Placental pericyte (primary cell): ENCODE results near the gene ZBTB3. TPM values are rescaled to one million over a fixed set of nuclear protein-coding genes. Genes with fewer than 3 reads are reported as not detected.

Experiments
- small RNA-seq: library from RNA; depleted of rRNA; stranded (forward); fragments of <200 nt; gene quantifications from one replicate; pipeline ENCODE3, GENCODE V24; 2012; ENCODE audit warnings: low replicate concordance
- total RNA-seq: library from RNA; depleted of rRNA; stranded (reverse); fragments of >200 nt; gene quantifications from 2 replicates; pipeline ENCODE4 v1.2.3, GENCODE V29; 2012

ZBTB3 gene
- total RNA-seq = 15.1 and 18.3 TPM in 2 replicates

GRCh38 chr11:62753736-62754603 is at the start of gene ZBTB3:
ZBTB3 (minus strand) TSS chr11:62754160; CDS start chr11:62753664, 496 bp downstream.

DNA sequence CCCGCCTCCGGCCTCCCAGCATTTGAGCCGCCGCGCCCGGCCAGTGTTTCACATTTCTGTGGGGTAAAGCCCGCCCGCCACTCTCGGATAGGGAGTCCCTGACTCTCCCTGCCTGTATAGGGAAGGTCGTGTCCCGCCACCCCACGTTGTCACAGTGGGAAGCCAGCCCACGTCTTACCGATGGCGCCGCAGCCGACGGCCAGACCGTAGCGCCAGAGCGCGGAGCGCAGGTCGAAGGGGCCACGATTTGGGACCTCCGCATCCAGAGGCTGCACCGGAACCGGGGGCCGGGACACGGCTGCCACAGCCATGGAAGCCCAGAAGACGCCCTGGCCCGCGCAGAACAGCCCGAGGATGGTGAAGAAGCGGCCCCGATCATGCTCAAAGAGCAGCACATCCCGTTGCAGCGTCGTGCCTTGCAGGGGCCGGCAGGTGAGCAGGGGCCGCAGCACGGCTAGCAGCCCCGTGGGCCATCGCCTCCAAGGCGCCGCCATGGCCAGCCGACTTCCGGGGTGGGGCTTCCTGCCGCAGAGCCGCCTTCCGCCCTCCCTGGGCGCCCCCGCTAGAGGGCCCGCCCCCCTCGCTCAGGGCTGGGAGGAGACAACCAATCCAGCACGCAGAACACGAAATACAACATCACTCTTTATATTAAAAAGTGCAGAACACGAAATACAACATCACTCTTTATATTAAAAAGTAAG is 37.7 kb upstream of the ZBTB3 start, which contains the start of gene TMEM223:
Gene TMEM223 (minus strand): TSS at position 506 of the 701 bp plus-strand sequence. CDS start 12 bp downstream, at position 494.

GRCh38 chr11:62787005-62787759 is 33.2 kb upstream of the ZBTB3 start, which contains the start of gene TMEM179B:
TMEM179B (plus strand) TSS chr11:62787402; CDS start chr11:62787432, 30 bp downstream.

DNA sequence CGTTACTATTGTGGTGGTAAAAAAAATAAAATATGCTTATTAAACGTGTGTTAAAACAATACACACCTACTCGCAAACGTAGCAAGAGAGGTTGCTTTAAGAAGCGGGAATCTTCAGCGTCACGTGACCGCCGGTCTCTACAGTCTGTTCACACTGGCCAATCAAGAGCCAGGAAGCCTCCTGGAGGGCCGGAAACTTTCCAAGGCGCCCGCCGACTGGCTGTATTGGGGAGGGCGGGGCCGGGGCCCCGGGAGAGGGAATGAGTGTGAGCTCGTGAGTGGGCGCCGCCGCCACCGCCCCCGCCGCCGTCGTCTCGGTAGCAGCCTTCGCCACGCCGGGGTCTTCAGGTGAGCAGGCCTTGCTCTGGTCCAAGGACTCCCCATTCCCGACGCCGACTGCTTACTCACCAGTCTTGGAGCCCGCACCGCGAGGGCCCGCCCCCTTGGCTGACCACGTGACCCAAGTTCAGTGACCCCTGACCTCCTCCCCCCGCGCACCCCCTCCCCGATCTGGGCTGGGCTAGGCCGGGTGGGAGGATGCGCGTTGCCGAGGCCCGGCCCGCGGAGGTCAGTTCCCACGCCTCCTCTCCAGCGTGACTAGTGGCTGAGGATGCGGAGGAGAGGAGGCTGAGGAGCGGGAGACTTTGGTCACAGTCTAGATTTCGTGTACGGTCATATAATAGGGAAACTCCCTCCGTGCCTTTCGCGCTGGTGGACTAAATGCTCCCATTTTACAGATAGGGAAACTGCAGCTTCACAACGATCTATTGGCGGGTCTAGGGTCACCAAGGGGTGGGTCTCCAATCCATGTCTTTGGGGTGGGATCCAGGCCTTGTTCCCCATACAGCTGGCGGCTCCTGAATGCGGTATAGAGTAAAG is 17.4 kb upstream of the ZBTB3 start, which contains the start of gene TAF6L:
Gene TAF6L (plus strand): TSS at position 253 of the 878 bp plus-strand sequence. CDS start 4,388 bp downstream, outside the sequence.

DNA sequence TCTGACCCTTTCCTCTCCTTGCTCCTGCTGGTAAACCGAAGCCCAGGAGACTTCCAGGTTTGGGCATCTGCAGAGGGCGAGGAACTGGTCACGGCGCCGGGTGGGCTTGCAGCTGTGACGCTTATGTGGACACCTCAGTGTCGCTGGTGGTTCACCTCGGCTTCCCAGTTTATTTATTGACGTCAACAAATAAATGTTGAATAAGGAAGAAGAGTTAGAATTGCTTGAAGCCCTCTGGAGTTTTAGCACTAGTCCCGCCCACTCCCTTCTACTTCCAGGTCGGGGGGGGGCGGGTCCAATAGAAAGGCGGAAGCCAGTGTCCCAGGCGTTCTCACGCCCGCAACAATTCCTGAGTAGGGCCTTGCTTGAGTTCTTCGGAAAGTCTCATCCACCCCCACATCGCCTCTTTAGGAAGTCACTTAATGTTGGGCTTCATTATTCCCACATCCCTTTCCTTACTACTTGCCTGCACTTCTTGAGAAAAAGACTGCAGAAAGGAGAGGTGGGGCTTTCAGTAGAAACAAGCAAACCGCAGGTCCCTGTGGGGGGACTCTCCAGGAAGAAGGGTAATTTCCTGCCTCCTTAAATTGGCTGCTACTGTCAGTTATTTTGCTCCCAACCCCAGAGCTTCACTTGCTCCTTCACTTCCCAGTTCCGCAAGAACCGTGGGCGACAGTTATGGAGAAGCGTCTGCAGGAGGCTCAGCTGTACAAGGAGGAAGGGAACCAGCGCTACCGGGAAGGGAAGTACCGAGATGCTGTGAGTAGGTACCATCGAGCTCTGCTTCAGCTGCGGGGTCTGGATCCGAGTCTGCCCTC is 25.6 kb downstream of the ZBTB3 start, which contains the start of gene TTC9C:
Gene TTC9C (plus strand): TSS at position 316 of the 818 bp plus-strand sequence. CDS start 363 bp downstream, at position 679.

GRCh38 chr11:62727165-62727871 is 26.6 kb downstream of the ZBTB3 start, which contains the start of gene HNRNPUL2:
HNRNPUL2 (minus strand) TSS chr11:62727457; CDS start chr11:62727156, 301 bp downstream.

DNA sequence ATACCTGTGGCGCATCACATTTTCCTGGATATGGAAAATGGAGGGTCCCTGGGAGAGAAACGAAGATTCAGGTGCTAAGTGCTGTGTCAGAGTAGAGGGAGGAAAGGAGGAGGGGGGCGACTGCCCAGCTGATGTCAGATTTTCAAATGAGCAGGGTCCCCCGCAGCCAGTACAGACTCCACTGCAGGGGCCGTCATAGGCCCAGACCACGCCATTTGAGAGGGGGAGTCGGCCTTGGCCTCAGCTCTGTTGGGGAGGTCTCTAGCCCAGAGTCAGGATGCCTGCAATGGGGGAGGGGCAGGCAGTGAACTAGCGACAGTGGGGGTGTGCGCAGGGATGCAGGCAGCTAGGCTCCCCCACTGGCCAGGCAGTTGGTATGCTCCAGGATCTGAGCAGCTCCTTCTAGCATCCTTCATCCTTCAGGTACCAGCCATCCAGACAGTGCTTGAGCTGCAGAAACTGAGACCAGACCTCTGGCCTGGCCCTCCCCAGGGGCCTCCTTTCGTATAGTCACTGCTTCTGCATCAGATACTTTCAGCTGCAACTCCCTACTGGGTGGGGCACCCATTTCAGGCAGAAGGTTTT is 46.6 kb downstream of the ZBTB3 start, which contains the start of the genes BSCL2 and GNG3:
Gene BSCL2 (minus strand): TSS at position 148 of the 585 bp plus-strand sequence. CDS start 229 bp downstream, outside the sequence.
Gene GNG3 (plus strand): TSS at position 400 of the 585 bp plus-strand sequence. CDS start 620 bp downstream, outside the sequence.

Small RNA genes lying within 50 kb of the gene (small RNA-seq; reads per million reads assigned to genes)
- 0.65 reads per million, percentile 28 among the genes with 10 or more reads in this experiment for gene MIR6514

Other genes starting within 250 kb of the ZBTB3 start
- gene AHNAK, start 207.4 kb downstream of the ZBTB3 start, total RNA-seq = 206 and 490 TPM in 2 replicates
- 914 and 1,622 TPM in 2 replicates for gene EEF1G, start 180.3 kb downstream of the ZBTB3 start, total RNA-seq
- gene TUT1, start 162.6 kb downstream of the ZBTB3 start, total RNA-seq = 7.4 and 8.4 TPM in 2 replicates
- 82.7 and 179 TPM in 2 replicates for gene MTA2, start 152.3 kb downstream of the ZBTB3 start, total RNA-seq
- gene EML3, start 141.4 kb downstream of the ZBTB3 start, total RNA-seq = 17.9 and 20.3 TPM in 2 replicates
- gene ROM1, start 140.9 kb downstream of the ZBTB3 start, total RNA-seq = 1.3 and 4.6 TPM in 2 replicates
- 34.6 and 47.0 TPM in 2 replicates for gene B3GAT3, start 132.2 kb downstream of the ZBTB3 start, total RNA-seq
- gene GANAB, start 107.5 kb downstream of the ZBTB3 start, total RNA-seq = 222 and 365 TPM in 2 replicates
- gene INTS5, start 100.9 kb downstream of the ZBTB3 start, total RNA-seq = 19.0 and 38.4 TPM in 2 replicates
- 19.9 and 31.8 TPM in 2 replicates for gene C11orf98, start 89.0 kb downstream of the ZBTB3 start, total RNA-seq
- gene CSKMT, start 88.8 kb downstream of the ZBTB3 start, total RNA-seq = 5.3 and 10.0 TPM in 2 replicates
- 4.6 and 7.6 TPM in 2 replicates for gene UQCC3, start 82.5 kb downstream of the ZBTB3 start, total RNA-seq
- 5.2 and 5.5 TPM in 2 replicates for gene LBHD1, start 81.9 kb downstream of the ZBTB3 start, total RNA-seq
- gene UBXN1, start 75.1 kb downstream of the ZBTB3 start, total RNA-seq = 62.4 and 230 TPM in 2 replicates
- gene LRRN4CL, start 64.6 kb downstream of the ZBTB3 start, total RNA-seq = 3.7 and 4.7 TPM in 2 replicates
- 42.2 and 63.7 TPM in 2 replicates for gene BSCL2, start 46.7 kb downstream of the ZBTB3 start, total RNA-seq
- gene GNG3, start 46.5 kb downstream of the ZBTB3 start, total RNA-seq = not detected in 2 replicates
- 7.0 and 16.3 TPM in 2 replicates for gene HNRNPUL2, start 26.7 kb downstream of the ZBTB3 start, total RNA-seq
- 39.8 and 49.1 TPM in 2 replicates for gene TTC9C, start 25.7 kb downstream of the ZBTB3 start, total RNA-seq
- gene POLR2G, start 7.4 kb upstream of the ZBTB3 start, total RNA-seq = 54.0 and 56.0 TPM in 2 replicates
- 19.3 and 29.5 TPM in 2 replicates for gene TAF6L, start 17.2 kb upstream of the ZBTB3 start, total RNA-seq
- 42.2 and 50.7 TPM in 2 replicates for gene TMEM179B, start 33.2 kb upstream of the ZBTB3 start, total RNA-seq
- gene TMEM223, start 37.8 kb upstream of the ZBTB3 start, total RNA-seq = 11.2 and 21.0 TPM in 2 replicates
- gene NXF1, start 51.3 kb upstream of the ZBTB3 start, total RNA-seq = 35.2 and 49.5 TPM in 2 replicates
- 48.7 and 70.2 TPM in 2 replicates for gene STX5, start 77.9 kb upstream of the ZBTB3 start, total RNA-seq
- gene TEX54, start 78.7 kb upstream of the ZBTB3 start, total RNA-seq = not detected in 2 replicates
- 44.6 and 56.4 TPM in 2 replicates for gene WDR74, start 85.4 kb upstream of the ZBTB3 start, total RNA-seq
- gene SLC3A2, start 126.7 kb upstream of the ZBTB3 start, total RNA-seq = 160 and 906 TPM in 2 replicates
- not detected in 2 replicates for gene CHRM1, start 167.2 kb upstream of the ZBTB3 start, total RNA-seq
- not detected in 2 replicates for gene SLC22A6, start 230.8 kb upstream of the ZBTB3 start, total RNA-seq